GM12878 (cell line): ENCODE measurements around the gene TXNRD1.

Source experiments
- ATF2 ChIP-seq: IDR thresholded peaks from 2 replicates; pipeline ENCODE4 v1.6.1; 2012; ENCODE audit warnings: low read length, inconsistent platforms
- CTCF ChIP-seq, 3 experiments: IDR thresholded peaks in 2 of 3; conservative IDR thresholded peaks in 1 of 3; 2 replicates each; pipeline ENCODE4 v1.5.1; 2011; ENCODE audit warnings: low read depth in 3 of 3, low read length in 3 of 3, mild to moderate bottlenecking in 3 of 3, control low read depth in 2 of 3, moderate library complexity in 2 of 3, inconsistent platforms in 1 of 3, mixed read lengths in 1 of 3; ENCODE audit not compliant: control insufficient read depth in 2 of 3, insufficient read depth in 1 of 3; ENCODE audit errors: extremely low read depth in 1 of 3
- GABPA ChIP-seq: IDR thresholded peaks from 2 replicates; pipeline ENCODE4 v1.6.1; 2014; ENCODE audit warnings: antibody characterized with exemption, low read depth, mild to moderate bottlenecking, inconsistent platforms
- REST ChIP-seq: IDR thresholded peaks from 2 replicates; pipeline ENCODE4 v1.6.1; 2012; ENCODE audit warnings: mild to moderate bottlenecking, low read depth, low read length

GRCh38 chr12:104188534-104188933 lies 27.0 kb upstream of the TXNRD1 start:
- TF ChIP-seq CTCF (IDR thresholded peaks at IDR 0.05 in 2 of 3, conservative IDR thresholded peaks at IDR 0.05 in 1 of 3; ENCODE audit: control insufficient read depth in 2 of 3, extremely low read depth in 1 of 3, insufficient read depth in 1 of 3, low read depth in 3 of 3, low read length in 3 of 3) (no peak), GABPA (no peak), REST (no peak), ATF2 (no peak)
